K562 (cell line): ENCODE measurements around the gene MEGF9.

Source experiments
- CCAR2 ChIP-seq: fragments of 200-400 bp; formaldehyde crosslinking; IDR thresholded peaks from 2 replicates; pipeline ENCODE4 v1.6.1; 2017; ENCODE audit warnings: mild to moderate bottlenecking, low read depth, low read length
- NFRKB ChIP-seq: fragments of 450-650 bp; IDR thresholded peaks from 2 replicates; pipeline ENCODE4 v1.6.1; 2016; ENCODE audit warnings: low read depth
- SAFB2 ChIP-seq: fragments of 200-400 bp; formaldehyde crosslinking; IDR thresholded peaks from 2 replicates; pipeline ENCODE4 v1.6.1; 2018; ENCODE audit warnings: borderline replicate concordance, low read length, low read depth, moderate library complexity; ENCODE audit not compliant: severe bottlenecking
- SIN3B ChIP-seq: fragments of 450-650 bp; IDR thresholded peaks from 2 replicates; pipeline ENCODE4 v1.6.1; 2017; ENCODE audit warnings: low read depth, mild to moderate bottlenecking, moderate library complexity
- YY1 ChIP-seq, 3 experiments: IDR thresholded peaks; 2 replicates each; pipeline ENCODE4 v1.6.1; 2011; ENCODE audit warnings: low read length in 2 of 3, mild to moderate bottlenecking in 2 of 3, moderate library complexity in 2 of 3, borderline replicate concordance in 1 of 3, control low read depth in 1 of 3, low read depth in 1 of 3; ENCODE audit not compliant: insufficient read depth in 3 of 3, insufficient replicate concordance in 2 of 3, control insufficient read depth in 1 of 3, insufficient read length in 1 of 3; ENCODE audit errors: extremely low read depth in 1 of 3
- ZBTB7A ChIP-seq: IDR thresholded peaks from 2 replicates; pipeline ENCODE4 v1.6.1; 2011; ENCODE audit warnings: low read depth, mild to moderate bottlenecking, low read length, moderate library complexity, borderline replicate concordance; ENCODE audit not compliant: control insufficient read depth
- ZNF707 ChIP-seq: fragments of 250-450 bp; sonication (Bioruptor Pico); conservative IDR thresholded peaks from 2 replicates; pipeline ENCODE4 v1.8.0; 2022; ENCODE audit warnings: inconsistent platforms, mild to moderate bottlenecking, moderate library complexity
- TF ChIP-seq, protein P1 (sequence below), 3 experiments: IDR thresholded peaks in 2 of 3; conservative IDR thresholded peaks in 1 of 3; 2 replicates each; pipeline ENCODE4 v1.5.1; 2011 to 2012; ENCODE audit warnings: low read length in 3 of 3, mild to moderate bottlenecking in 3 of 3, control low read depth in 2 of 3, improper control_type of control experiment in 1 of 3, inconsistent platforms in 1 of 3, low read depth in 1 of 3, mixed read lengths in 1 of 3, moderate library complexity in 1 of 3; ENCODE audit not compliant: insufficient read depth in 2 of 3

DNA sequence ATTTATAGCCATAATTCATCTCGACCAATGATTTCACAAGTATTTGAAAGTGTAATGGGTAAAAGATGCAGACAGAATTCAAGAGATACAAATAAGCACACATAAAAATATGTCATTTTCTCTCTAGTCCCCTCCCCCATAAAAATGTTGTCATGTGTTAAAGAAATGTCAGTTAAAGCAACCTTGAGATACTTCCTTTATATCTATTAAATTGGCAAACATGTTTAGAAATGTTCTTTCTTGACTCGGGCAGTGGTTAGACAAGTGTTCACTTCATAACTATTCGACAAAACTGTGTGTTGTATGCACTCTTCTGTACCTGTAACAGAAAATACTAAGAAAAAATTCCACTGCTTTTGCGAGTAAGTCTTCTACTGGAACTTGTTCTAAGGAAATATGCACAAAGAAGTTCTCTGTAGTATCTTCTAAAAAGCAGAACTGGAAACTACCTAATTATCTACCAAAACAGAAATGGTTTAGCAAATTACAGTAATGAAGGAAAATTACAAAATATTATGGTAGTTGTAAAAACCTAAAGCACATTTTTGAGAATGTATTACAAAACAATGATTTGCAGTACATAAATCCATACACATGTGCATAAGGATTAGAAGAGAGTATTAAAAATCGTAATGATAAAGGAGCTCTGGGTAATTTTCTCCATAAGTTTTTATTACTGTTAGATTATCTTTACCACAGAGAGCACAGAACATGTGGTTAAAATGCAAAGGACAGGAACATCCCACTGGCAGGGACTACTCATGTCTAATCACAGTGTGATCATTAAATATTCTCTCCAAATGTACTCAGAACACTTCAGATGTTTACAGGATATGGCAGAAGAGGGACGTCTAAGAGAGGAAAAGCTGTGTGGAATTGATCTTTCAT is 43.0 kb upstream of the MEGF9 start:
- TF ChIP-seq ZNF707 (no peak), NFRKB (no peak), SIN3B (no peak), ZBTB7A (no peak), YY1 (IDR thresholded peaks at IDR 0.05; ENCODE audit: borderline replicate concordance in 1 of 3, control insufficient read depth in 1 of 3, extremely low read depth in 1 of 3, insufficient read depth in 3 of 3, insufficient read length in 1 of 3, insufficient replicate concordance in 2 of 3, low read depth in 1 of 3, low read length in 2 of 3) (no peak), CCAR2 (no peak), SAFB2 (no peak)
- TF ChIP-seq, protein P1, sequence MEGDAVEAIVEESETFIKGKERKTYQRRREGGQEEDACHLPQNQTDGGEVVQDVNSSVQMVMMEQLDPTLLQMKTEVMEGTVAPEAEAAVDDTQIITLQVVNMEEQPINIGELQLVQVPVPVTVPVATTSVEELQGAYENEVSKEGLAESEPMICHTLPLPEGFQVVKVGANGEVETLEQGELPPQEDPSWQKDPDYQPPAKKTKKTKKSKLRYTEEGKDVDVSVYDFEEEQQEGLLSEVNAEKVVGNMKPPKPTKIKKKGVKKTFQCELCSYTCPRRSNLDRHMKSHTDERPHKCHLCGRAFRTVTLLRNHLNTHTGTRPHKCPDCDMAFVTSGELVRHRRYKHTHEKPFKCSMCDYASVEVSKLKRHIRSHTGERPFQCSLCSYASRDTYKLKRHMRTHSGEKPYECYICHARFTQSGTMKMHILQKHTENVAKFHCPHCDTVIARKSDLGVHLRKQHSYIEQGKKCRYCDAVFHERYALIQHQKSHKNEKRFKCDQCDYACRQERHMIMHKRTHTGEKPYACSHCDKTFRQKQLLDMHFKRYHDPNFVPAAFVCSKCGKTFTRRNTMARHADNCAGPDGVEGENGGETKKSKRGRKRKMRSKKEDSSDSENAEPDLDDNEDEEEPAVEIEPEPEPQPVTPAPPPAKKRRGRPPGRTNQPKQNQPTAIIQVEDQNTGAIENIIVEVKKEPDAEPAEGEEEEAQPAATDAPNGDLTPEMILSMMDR (IDR thresholded peaks at IDR 0.05 in 2 of 3, conservative IDR thresholded peaks at IDR 0.05 in 1 of 3; ENCODE audit: insufficient read depth in 2 of 3, low read depth in 1 of 3, low read length in 3 of 3): no peak
